GM18520 (cell line): ENCODE results near the gene SLC6A1.
"Not testable (repeated sequence)": the region's sequence is repeated elsewhere in the genome, so short reads cannot be mapped to it uniquely, and the experiment has no call there.

ENCODE experiments used
- ATAC-seq: cut with Tn5 transposase; IDR thresholded peaks from one replicate; pipeline ENCODE4 v1.9.1; 2021; ENCODE audit not compliant: unreplicated experiment

SLC6A1 gene

DNA sequence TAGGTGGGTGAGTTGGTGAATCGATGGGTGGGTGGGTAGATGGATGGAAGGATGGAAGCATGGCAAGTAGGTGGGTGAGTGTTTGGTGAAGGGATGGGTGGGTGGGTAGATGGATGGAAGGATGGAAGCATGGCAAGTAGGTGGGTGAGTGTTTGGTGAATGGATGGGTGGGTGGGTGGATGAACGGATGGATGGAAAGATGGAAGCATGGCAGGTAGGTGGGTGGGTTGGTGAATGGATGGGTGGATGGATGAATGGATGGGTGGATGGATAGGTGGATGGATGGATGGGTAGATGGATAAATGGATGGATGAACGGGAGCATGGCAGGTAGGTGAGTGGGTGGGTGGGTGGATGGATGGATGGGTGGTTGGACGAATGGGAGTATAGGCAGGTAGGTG, 65.1 kb downstream of the SLC6A1 start:
- ATAC-seq: no peak

DNA sequence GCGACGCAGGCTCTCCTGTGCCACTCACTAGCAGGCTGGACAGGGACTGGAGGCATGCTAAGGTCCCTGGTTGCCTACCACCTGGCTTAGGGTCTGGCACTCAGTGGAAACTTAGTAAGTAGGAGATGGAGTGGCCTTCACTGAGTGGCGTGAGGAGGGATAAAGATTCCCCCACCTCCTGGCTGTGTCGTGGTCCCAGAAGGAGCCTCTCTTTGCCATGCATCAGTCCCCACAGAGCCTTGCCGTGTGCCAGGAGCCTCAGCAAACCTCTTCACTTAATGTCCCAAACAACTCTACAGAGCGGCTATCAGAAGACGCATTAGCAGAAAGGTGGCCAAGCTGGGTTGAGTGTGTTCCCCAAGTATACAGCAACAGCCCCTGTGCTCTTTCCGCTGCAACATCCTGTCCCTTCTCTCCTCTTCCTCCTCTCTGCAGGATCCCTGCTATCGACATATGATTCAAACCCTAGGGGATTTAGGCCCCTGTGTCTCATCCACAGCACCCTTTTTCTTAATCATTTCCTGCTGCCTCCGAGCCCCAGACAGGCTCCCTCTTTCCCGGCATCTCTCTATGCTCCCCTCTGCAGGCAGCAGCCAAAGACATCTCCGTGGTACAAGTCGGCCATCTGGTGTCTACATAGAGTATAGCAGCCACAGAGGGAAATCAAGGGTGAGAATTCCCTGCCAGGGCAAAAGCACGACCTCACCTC, 66.7 kb downstream of the SLC6A1 start:
- no peak for ATAC-seq

GRCh38 chr3:11059799-11060115, 67.2 kb downstream of the SLC6A1 start:
- no peak for ATAC-seq

DNA sequence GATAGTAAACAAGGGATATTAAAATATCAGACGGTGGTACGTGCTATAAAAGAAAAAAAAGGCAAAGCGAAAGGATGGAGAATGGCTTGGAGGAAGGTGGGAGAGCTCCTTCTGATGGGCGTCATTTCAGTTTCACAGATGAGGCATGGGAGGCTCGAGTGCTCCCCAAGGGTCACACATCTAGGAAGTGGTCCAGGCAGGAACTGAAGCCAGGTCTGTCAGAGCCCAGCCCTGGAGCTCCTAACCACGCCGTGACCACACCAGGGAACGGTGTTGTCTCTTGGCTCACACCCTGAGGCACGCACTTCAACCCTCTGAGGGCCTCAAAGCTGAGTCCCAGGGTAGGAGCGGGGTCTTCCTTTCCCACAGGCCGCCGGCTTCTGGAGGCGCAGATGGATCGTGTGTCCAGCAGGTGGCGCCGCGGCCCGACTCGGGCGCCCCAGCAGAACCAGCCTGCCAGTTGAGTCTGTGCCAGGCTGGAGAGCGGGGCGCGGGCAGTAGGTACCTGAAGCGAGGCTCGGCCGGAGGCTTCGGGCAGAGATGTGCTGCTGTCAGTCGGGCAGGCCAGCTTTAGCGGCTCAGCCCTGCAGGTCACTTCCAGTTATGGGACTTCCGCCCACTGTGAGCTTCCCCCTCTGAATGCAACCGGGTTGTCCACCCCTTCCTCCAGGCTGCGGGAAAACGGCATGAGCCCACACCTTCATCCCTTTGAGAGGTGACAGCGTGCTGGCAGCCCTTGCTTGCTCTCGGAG, 68.1 kb downstream of the SLC6A1 start:
- ATAC-seq: no peak

DNA sequence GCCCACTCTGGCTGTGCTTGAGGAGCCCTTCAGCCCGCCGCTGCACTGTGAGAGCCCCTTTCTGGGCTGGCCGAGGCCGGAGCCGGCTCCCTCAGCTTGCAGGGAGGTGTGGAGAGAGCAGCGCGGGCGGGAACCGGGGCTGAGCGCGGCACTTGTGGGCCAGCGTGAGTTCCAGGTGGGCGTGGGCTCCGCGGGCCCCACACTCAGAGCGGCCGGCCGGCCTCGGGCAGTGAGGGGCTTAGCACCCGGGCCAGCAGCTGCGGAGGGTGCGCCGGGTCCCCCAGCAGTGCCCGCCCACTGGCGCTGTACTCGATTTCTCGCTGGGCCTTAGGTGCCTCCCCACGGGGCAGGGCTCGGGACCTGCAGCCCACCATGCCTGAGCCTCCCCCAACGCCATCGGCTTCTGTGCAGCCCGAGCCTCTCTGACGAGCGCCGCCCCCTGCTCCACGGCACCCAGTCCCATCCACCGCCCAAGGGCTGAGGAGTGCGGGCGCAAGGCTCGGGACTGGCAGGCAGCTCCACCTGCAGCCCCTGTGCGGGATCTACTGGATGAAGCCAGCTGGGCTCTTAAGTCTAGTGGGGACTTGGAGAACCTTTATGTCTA, 68.8 kb downstream of the SLC6A1 start:
- not testable (repeated sequence) for ATAC-seq

- ATAC-seq: no peak
Observed at GRCh38 chr3:11062704-11063103, 70.2 kb downstream of the SLC6A1 start.

DNA sequence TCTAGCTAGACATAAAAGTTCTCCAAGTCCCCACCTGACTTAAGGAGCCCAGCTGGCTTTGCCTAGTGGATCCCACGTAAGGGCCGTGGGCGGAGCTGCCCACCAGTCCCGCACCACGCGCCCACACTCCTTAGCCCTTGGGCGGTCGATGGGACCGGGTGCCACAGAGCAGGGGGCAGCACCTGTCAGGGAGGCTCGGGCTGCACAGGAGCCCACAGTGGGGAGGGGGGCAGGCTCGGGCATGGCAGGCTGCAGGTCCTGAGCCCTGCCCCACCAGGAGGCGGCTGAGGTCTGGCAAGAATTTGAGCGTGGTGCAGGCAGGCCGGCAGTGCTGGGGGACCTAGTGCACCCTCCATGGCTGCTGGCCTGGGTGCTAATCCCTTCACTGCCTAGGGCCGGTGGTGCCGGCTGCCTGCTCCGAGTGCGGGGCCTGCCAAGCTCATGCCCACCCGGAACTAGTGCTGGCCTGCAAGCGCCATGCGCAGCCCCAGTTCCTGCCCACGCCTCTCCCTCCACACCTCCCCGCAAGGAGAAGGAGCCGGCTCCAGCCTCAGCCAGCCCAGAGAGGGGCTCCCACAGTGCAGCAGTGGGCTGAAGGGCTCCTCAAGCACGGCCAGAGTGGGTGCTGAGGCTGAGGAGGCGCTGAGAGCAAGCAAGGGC, 78.7 kb downstream of the SLC6A1 start:
- ATAC-seq: no peak

GRCh38 chr3:11072631-11073030, 80.1 kb downstream of the SLC6A1 start:
- no peak for ATAC-seq

- no peak for ATAC-seq
Observed at GRCh38 chr3:11074011-11074410, 81.5 kb downstream of the SLC6A1 start.

DNA sequence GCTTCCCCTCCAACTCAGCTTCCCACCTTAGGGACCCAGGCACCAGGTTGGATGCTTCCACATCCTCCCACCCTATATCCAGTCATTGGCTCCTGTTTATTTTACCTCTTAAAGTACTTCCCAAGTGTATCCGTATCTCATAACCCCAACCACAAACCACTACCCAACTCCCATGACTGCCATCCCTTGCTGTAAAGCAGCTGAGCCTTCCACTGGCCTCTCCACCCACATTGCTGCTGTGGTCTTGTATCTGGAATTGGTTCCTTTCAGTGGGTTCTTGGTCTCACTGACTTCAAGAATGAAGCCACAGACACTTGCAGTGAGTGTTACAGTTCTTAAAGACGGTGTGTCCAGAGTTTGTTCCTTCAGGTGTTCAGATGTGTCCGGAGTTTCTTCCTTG, 81.9 kb downstream of the SLC6A1 start:
- no peak for ATAC-seq

- not testable (repeated sequence) for ATAC-seq
Observed at GRCh38 chr3:11075122-11075521, 82.6 kb downstream of the SLC6A1 start.

GRCh38 chr3:11076711-11077110, 84.2 kb downstream of the SLC6A1 start:
- no peak for ATAC-seq

GRCh38 chr3:11077466-11077865, 84.9 kb downstream of the SLC6A1 start:
- ATAC-seq: no peak

DNA sequence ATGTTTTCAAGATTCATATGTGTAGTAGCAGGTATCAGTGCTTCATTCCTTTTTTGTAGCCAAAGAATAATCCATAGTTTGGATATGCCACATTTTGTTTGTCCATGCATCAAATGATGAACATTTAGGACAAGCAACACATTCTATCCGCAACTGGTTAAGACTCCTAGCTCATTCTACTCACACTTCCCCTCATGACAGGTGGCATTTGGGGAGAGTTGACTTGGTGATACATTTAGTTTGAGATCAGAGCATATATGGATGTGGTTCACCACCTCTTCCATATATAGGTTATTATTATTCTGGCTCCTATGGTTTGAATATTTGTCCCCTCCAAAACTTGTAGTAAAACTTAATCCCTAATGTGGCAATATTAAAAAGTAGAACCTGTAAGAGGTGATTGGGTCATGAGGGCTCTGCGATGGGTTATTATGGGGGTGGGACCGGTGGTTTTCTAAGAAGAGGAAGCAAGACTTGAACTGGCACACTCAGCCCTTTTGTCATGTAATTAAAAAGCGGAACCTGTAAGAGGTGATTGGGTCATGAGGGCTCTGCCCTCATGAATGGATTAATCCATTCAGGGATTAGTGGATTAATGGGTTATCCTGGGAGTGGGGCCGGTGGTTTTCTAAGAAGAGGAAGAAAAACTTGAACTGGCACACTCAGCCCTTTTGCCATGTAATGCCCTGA, 86.4 kb downstream of the SLC6A1 start:
- no peak for ATAC-seq

- ATAC-seq: no peak
Observed at GRCh38 chr3:11080492-11080891, 87.9 kb downstream of the SLC6A1 start.

DNA sequence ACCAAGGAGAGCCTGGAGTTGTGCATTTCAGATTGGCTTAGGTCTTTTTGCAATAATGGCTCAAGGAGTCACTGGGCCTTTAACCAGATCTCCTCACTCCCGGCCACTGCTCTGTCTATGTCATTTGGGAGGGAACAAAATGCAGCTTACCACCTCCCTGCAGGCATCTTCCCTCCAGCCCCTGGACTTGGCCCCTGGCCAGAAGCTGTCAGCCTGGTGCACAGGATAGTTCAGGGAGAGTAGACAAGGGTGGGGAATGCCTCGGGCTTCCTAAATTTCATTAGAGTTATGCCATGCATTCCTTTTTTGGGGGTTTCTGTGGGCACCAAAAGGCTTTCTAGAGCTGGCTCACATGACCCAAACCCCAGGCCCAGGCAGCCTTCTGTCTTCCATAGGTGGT, 91.5 kb downstream of the SLC6A1 start:
- no peak for ATAC-seq

GRCh38 chr3:11084677-11085076, 92.1 kb downstream of the SLC6A1 start:
- ATAC-seq: no peak

DNA sequence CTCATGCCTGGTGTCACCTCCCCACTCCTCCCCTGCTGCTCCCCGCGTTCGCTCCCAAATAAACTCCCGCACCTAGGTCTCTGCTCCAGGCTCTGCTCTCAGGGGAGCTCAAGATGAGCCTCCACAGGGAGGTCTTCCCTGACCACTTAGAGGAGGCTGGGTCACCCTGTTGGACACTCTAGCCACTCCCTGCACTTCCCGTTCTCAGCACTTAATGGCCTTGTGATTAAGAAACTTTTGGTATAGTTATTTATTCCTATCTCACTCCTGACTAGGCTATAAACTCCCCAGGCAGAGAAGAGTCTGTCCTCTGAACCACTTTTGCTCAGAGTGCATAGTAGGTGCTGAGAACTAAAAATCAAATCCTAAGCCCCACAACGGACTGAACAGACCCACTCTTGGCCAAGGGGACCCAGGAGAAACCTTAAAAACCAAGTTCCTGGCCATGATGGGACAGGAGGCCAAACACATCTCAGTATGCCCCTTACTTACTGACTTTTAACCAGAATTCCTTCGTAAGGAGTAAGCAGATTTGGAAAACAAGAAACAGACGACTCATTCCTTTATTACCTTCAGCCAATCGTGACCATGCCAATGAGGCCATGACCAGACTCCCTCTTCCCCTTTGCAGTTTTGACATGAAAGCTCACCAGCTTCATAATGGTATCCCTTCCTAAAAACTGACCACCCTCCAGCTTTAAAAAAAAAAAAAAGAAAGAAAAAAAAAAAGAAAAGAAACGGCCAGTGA, 92.7 kb downstream of the SLC6A1 start:
- no peak for ATAC-seq

DNA sequence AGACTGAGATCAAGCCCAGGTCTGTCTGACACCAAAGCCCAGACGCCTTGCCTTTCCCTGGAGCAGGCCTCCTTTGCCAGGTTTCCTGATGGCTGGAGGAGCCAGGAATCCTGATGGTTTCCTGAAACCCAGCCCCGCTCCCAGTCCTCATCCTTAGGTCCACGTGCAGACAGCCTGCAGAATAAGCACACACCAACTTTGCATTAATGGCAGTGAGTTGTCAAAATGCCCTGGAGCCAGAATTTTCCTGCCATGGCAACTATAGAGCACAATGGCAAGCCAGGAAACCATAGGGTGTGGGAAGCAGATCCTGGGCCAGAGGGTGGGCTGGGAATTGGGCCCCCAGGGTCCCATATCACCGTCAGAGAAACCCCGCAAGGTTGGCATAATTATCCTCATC, 94.3 kb downstream of the SLC6A1 start:
- no peak for ATAC-seq

DNA sequence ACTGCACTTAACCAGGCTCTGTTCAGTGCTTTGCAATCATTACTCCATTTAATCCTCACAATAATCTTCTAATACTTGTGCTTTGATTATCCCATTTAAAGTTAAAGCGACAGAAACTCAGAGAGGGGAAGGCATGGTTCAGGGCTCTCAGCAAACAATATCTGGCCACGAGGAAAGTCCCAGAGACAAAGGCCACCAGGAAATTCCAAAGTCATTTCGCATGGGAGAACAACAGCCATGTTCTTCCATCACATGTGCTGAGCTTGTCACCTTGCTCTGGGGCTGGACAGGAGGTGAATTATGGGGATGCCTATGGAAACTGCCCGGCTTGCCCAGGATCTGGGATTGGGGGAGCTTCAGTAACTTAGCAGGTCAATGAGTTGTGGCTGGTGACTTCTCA, 95.5 kb downstream of the SLC6A1 start:
- ATAC-seq: no peak

DNA sequence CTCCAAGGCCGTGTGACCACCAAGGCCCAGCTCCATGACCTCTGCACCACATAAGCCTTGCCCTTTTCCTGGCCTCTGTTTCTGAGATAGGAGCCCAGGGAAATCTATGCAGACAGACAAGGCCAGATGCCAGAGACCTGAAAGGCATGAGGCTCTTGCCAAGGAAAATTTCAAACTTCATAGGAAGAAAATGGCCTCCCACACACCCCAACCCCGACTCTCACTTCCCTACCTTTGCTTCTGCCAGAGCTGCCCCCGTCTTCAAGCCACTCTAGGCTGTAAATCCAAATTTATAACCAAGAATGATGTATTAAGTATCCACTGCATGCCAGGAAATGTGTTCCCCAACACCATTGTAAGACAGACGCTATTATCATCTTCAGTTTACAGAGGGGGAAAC, 96.3 kb downstream of the SLC6A1 start:
- no peak for ATAC-seq
